Smooth muscle cell (in vitro differentiated cells): ENCODE measurements around the gene ZFYVE19. TPM values are rescaled to one million over a fixed set of nuclear protein-coding genes. Genes with fewer than 3 reads are reported as not detected.
A peak's percentile ranks its signal among the peaks of the same experiment; 100 is the strongest.

Experiments
- DNase-seq: peaks from one replicate; lab custom pipeline; 2025; ENCODE audit not compliant: unreplicated experiment; lab: John Stamatoyannopoulos, UW
- H2AFZ ChIP-seq: fragments of 200-600 bp; sonication (generic); 2 replicates; pipeline ENCODE4 v1.6.0; 2016; ENCODE audit warnings: antibody characterized with exemption, low read depth, mild to moderate bottlenecking
- H3F3A ChIP-seq: fragments of 200-600 bp; sonication (generic); 2 replicates; pipeline ENCODE4 v1.6.0; 2017; ENCODE audit warnings: antibody characterized with exemption, low read depth
- H3K27ac ChIP-seq: fragments of 200-600 bp; sonication (generic); 2 replicates; pipeline ENCODE4 v1.5.1; 2016; ENCODE audit warnings: low read depth, mild to moderate bottlenecking
- H3K27me3 ChIP-seq: fragments of 200-600 bp; sonication (generic); 2 replicates; pipeline ENCODE4 v1.6.1; 2016; ENCODE audit warnings: low read depth, mild to moderate bottlenecking
- H3K36me3 ChIP-seq: fragments of 200-600 bp; sonication (generic); 2 replicates; pipeline ENCODE4 v1.5.1; 2016; ENCODE audit warnings: low read depth
- H3K4me1 ChIP-seq: fragments of 200-600 bp; sonication (generic); 2 replicates; pipeline ENCODE4 v1.5.1; 2016; ENCODE audit warnings: low read depth
- H3K4me2 ChIP-seq: fragments of 200-600 bp; sonication (generic); 2 replicates; pipeline ENCODE4 v1.6.0; 2016; ENCODE audit warnings: mild to moderate bottlenecking
- H3K4me3 ChIP-seq: fragments of 200-600 bp; sonication (generic); 2 replicates; pipeline ENCODE4 v1.5.1; 2016; ENCODE audit warnings: mild to moderate bottlenecking
- H3K79me2 ChIP-seq: fragments of 200-600 bp; sonication (generic); 2 replicates; pipeline ENCODE4 v1.6.0; 2016; ENCODE audit warnings: low read depth, mild to moderate bottlenecking
- H3K9ac ChIP-seq: fragments of 200-600 bp; sonication (generic); 2 replicates; pipeline ENCODE4 v1.6.0; 2016; ENCODE audit warnings: low read depth
- H3K9me3 ChIP-seq: fragments of 200-600 bp; sonication (generic); replicated peaks from 2 replicates; pipeline ENCODE4 v1.5.1; 2016; ENCODE audit warnings: low read depth
- H4K20me1 ChIP-seq: fragments of 200-600 bp; sonication (generic); 2 replicates; pipeline ENCODE4 v1.6.0; 2016; ENCODE audit warnings: low read depth
- CTCF ChIP-seq: fragments of 200-600 bp; sonication (generic); IDR thresholded peaks from 2 replicates; pipeline ENCODE4 v1.5.1; 2017; ENCODE audit warnings: borderline replicate concordance, mild to moderate bottlenecking, antibody characterized with exemption; ENCODE audit not compliant: insufficient read depth, poor library complexity, severe bottlenecking
- WGBS: methylation state at CpG from one replicate; pipeline ENCODE4 v1.1.7; 2016; ENCODE audit warnings: low lambda C conversion rate; 5-methylcytosine and 5-hydroxymethylcytosine counted together
- polyA plus RNA-seq: library from polyadenylated mRNA; unstranded; fragments of >200 nt; fragmentation: Nextera tagmentation; extraction: Ambion mirVana; gene quantifications from 2 replicates; pipeline ENCODE4 v1.2.1, GENCODE V29; 2016
- total RNA-seq: library from RNA; depleted of rRNA; stranded (reverse); fragments of >200 nt; gene quantifications from 2 replicates; pipeline ENCODE4 v1.2.3, GENCODE V29; 2014

Gene ZFYVE19
- total and polyA plus RNA-seq, 2 experiments from 2014 or later, result 16.5 to 30.1 TPM

- H3K4me1 ChIP-seq, result peaks cover 12% of the 10 kb centered on the region
- H3K27me3 ChIP-seq, result no peaks in the 10 kb centered on the region
- H3F3A ChIP-seq, result no peaks in the 10 kb centered on the region
- no peak for TF ChIP-seq CTCF
- H3K4me3 ChIP-seq, result peak overlapping the region; percentile 79
- peak overlapping the region; percentile 95 for H3K4me2 ChIP-seq
- no peak for DNase-seq
- H3K9ac ChIP-seq, result peak overlapping the region; percentile 79
- H4K20me1 ChIP-seq, result peaks cover 11% of the 10 kb centered on the region
- WGBS, result 25% methylated on average over 11 of the region's 12 CpGs
- H3K27ac ChIP-seq, result peak overlapping the region; percentile 88
- H2AFZ ChIP-seq, result peak overlapping the region; percentile 47
- H3K9me3 ChIP-seq, result no peaks in the 10 kb centered on the region
- H3K36me3 ChIP-seq, result no peaks in the 10 kb centered on the region
- H3K79me2 ChIP-seq, result peaks cover 4% of the 10 kb centered on the region
These were observed 38.1 kb downstream of the ZFYVE19 start for GRCh38 chr15:40845036-40845435.

GRCh38 chr15:40845511-40846284, 38.8 kb downstream of the ZFYVE19 start:
- H3F3A ChIP-seq, result no peaks in the 10 kb centered on the region
- H3K27me3 ChIP-seq, result no peaks in the 10 kb centered on the region
- H3K4me2 ChIP-seq, result peak overlapping the region; percentile 95
- H3K9ac ChIP-seq, result peak overlapping the region; percentile 60
- no peak for DNase-seq
- 59% methylated on average over 8 of the region's 8 CpGs for WGBS
- no peaks in the 10 kb centered on the region for H3K36me3 ChIP-seq
- peaks cover 4% of the 10 kb centered on the region for H3K79me2 ChIP-seq
- H3K9me3 ChIP-seq, result no peaks in the 10 kb centered on the region
- no peak for TF ChIP-seq CTCF
- peak overlapping the region; percentile 79 for H3K4me3 ChIP-seq
- peak overlapping the region; percentile 88 for H3K27ac ChIP-seq
- H2AFZ ChIP-seq, result no peak overlapping the region
- H3K4me1 ChIP-seq, result peaks cover 12% of the 10 kb centered on the region
- peaks cover 11% of the 10 kb centered on the region for H4K20me1 ChIP-seq

- no peaks in the 10 kb centered on the region for H3K27me3 ChIP-seq
- no peaks in the 10 kb centered on the region for H3K9me3 ChIP-seq
- peak overlapping the region; percentile 95 for H3K4me2 ChIP-seq
- H2AFZ ChIP-seq, result no peak overlapping the region
- no peak for DNase-seq
- H3K4me1 ChIP-seq, result peaks cover 12% of the 10 kb centered on the region
- TF ChIP-seq CTCF, result no peak
- H4K20me1 ChIP-seq, result peaks cover 11% of the 10 kb centered on the region
- H3K4me3 ChIP-seq, result peak overlapping the region; percentile 79
- H3K9ac ChIP-seq, result no peak overlapping the region
- H3K79me2 ChIP-seq, result peaks cover 4% of the 10 kb centered on the region
- peak overlapping the region; percentile 88 for H3K27ac ChIP-seq
- no peaks in the 10 kb centered on the region for H3F3A ChIP-seq
- no peaks in the 10 kb centered on the region for H3K36me3 ChIP-seq
These were observed 39.9 kb downstream of the ZFYVE19 start for GRCh38 chr15:40846841-40847222.
